Globus pallidus (tissue), 1 donor: ENCODE data around the gene SEMA6A.
A peak's percentile ranks its signal among the peaks of the same experiment; 100 is the strongest.
"Not testable (repeated sequence)": the region's sequence is repeated elsewhere in the genome, so short reads cannot be mapped to it uniquely, and the experiment has no call there.

ENCODE experiments used
- DNase-seq: peaks from one replicate; pipeline ENCODE4 v3.0.0-alpha.2; 2015; ENCODE audit warnings: low spot score

The SEMA6A gene

DNA sequence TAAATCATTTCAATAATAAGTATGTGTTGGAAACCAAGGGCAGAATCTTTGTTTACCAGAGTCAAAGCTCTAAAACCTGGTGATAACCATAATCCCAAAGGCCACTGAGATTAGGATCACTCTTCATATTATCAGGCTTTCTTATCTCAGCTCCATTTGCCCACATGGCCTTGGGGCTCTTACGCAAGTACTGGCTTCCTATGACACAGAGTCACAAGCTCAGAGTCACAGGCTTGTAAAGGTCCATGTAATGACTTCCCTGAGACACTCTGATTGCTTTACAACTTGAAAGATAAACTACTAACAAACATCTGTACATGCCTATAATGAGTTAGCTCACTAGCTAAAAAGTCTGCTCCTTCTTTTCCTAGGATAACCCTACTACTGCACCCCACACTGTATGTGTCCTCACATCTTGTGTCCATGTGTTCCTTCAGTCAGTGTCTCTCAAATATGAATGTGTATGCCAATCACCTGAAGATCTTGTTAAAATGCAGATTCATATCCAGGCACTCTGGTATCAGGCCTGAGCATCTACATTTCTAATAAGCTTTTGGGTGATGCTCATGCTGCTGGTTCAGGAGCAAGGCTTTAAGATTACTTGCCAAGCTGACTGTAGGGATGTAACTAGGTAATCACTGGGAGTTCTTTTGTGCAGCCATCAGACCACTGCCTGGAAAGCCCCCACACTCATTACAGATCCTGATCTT lies 28.4 kb downstream of the SEMA6A start:
- DNase-seq, result no peak

DNA sequence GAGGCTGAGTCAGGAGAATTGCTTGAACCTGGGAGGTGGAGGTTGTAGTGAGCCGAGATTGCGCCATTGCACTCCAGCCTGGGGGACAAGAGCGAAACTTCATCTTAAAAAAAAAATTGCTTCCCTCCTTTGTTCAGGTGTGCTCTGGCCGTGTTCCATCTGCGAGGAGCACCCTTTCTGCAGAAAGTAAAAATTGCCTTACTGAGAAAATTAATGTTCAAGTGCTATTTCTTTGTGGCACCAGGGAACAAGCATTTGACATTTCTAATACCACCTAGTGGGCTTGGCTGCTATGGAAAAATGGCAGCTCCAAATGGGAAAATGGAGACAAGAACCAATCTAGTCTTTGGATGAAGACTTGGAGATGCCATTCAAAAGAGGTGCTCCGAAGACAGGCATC lies 29.2 kb downstream of the SEMA6A start:
- DNase-seq, result not testable (repeated sequence)

DNA sequence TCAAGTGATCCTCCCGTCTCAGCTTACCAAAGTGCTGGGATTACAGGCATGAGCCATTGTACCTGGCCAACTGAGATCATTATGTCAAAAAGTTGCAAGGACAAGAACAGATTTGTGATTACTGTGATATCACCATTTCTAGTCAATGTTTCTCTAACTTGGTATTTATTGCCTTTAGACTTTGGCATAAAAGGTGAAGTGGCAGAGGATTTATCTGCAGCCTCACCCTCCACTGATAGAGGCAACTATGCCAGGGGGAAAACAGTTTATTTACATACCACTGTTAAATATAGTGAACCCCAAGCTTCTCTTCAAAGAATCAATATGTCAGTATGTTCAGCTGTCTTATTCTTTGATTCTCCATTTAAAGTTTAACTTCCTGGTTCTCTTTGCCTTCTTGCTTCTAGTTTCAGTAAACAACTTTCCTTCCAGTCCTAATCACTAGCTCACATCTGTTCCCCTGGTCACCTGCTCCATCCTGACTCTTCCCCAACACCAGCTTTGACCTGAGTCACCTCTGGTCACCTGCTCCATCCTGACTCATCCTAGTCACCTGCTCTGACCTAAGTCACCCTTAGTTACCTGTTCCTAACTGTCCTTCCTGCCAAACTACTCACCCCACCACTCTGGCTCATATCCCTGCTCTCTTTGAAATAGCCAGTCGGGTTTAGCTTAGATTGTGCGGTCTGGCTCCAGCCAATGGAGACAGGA lies 29.9 kb downstream of the SEMA6A start:
- no peak for DNase-seq

DNA sequence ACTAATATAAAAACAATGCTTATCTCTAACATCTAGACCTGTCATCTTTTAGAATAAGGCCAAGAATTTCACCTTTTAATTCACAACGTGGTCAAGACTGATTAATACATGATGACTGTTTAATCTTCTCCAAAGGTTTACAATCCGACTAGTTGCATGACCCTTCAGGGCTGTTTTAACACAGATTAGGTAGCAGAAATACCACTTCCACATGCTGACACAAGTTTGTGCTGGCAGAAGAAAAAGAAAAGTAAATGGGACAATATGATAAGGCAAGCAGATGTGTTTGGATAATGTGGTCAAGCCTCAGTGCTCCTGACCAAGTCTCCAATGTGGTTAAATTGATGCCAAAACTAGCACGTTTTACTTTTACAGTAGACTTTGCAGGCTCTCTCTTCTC lies 31.1 kb downstream of the SEMA6A start:
- DNase-seq, result no peak

DNA sequence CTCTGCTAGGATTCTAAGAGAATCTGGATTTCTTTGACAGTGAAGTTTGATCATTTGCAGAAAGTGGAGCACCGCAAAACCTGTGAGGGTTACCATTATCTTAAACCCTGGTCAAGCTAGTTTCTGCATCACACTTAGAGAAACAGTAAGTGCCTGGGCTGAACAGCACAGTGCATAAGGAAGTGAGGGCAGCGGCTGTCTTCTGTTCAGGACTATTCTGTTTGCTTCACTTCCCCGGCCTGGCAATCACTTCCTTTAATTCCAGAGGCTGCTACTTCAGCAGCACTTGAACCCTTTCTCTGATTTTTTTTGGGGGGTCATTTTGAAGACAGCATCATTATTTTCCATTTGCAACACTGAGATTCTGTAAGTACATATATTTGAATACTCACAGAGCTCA lies 32.0 kb downstream of the SEMA6A start:
- DNase-seq, result no peak

DNA sequence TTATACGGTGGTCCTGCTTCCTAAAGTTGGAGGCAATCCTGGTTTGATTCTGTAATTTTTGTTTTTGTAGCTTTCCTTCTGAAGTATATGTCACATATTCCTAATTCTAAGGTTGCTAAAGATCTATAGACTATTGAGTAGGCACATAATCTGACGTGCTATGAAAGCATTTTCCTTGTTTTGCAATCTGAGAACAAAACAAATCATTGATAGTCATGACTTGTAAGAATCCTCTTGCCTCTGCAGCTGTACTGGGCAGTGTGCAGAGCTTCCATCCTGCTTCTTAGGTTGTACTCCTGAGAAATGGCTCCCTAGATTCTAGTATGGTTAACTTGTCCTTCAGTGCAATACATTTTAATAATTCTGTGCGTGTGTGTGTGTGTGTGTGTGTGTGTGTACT lies 35.4 kb downstream of the SEMA6A start:
- peak; percentile 68 for DNase-seq

DNA sequence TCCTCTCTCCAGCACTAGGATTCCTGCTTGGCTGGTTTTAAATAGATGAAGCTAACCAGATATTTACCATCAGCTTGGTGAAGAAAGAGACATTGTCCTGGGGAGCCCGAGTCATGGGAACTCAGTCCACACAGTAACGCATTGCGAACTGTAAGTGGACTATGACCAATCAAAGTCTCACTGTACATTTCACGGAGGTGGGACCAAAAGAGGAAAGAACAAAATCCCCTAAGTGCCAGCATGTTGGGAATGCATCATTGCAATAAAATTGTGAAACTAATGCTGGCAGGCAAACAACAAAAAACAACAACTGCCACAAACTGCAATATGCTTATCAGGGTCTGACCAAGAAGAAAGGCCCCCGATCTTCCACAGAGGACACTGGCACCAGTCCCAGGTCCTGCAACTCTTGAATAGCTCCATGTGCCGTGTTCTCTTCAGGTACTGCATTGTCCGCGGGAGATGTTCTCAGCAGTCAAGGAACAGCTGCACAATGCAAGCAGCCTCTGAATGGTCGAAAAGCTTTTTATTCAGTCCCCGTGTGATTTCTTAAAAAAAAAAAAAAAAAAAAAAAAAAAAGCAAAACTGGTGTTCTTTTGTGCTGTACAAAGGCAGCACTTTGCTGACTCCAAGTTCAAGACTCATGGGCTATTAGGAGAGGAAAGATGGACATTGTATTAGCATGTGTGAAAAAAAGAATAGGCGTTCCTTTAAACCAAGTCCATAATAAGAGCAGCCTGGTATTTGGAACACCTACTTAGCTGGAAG lies 38.1 kb downstream of the SEMA6A start:
- peak; percentile 85 for DNase-seq

DNA sequence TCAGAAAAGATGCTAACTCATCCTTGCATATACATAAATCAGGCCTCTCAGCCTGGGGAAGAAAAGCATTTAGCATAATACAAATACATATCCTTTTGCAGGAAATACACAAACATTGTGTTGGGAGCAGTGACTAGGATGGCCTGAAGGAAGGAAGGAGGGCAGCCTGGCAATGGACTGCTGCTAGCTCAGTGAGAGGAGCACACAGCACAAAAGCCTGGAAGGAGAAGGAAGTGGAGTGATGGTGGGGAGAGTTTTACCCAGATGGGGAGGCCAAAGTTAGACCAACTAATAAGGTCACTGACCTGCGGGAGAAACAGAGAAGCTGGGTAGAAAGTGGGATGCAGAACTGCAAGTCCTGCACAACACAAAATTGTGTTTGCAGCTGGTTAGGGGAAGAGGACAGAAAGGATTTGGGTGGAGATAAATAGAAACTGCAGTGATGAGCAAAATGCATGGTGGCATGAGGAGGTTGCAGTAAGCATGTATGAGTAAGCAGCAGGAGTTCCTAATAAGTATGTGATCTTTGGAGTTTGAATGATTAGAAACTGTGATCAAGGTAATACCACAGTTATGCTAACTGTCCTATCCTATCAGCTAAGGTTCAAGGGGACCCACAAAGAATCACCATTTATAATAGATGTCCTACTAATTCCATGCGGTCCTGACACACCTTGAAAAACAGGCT lies 39.5 kb downstream of the SEMA6A start:
- DNase-seq, result no peak

DNA sequence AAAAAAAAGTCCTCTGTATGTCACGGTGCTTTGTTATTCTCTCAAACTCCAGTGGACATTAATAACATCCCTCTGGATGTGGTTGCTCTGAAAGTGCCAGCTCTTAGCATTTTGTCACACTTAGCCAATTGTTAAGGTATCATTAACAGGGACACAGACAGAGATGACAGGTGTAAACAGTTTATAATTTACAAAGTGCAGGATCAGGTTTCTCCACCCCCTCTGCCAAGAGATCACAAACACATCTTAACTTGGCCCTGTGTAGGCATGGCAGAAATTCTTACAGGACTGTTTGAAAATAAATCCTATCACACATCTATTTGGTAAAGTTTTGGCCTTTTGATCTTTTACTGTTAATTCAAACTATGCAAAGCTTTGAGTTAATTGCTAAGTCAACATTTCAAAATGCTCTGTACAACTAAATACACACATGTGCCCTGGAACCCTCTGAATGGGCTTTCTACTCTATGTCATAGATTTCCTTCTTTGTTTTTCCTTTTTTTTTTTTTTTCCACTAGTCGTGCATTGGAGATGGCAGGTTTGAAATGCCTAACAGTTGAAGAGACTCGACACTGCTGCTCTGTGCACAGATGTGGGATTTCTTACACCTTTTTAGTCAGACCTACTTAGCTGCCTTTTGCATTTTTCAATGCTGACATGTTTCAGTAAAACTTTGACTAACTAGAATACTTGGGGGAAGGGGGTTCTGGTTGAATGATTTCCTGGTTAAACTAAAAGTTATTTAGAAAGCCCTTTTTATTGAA lies 41.7 kb downstream of the SEMA6A start:
- no peak for DNase-seq

DNA sequence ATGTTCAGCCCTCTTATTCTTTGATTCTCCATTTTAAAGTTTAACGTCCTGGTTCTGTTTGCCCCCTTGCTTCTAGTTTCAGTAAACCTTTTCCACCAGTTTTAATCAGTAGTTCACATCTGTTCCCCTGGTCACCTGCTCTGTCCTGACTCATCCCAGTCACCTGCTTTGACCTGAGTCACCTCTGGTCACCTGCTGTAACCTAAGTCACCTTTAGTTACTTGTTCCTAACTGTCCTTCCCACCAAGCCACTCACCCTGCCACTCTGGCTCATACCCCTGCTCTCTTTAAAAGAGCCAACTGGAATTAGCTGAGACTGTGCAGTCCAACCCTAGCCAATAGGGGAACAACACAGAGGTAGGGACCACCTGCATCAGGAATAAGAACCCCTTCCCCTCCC lies 43.0 kb downstream of the SEMA6A start:
- DNase-seq, result no peak

DNA sequence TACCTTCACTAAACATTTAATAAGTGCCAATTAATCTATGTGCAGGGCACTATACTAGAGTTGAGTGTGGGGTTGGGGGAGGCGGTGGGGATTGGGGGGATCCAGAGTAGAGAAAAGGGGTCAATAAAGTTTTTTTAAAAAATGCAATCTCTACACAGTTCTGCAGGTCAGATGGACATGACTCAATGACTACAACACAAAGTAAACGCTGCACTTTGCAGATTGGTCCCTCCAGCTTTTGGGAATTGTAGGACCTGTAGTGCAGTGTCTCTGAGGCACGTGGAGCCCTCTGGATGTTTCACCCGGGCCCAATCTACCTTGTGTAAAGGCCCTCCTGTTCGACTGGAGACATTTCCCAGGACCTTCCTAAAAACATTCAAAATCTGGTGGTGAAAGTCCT lies 43.5 kb downstream of the SEMA6A start:
- no peak for DNase-seq

DNA sequence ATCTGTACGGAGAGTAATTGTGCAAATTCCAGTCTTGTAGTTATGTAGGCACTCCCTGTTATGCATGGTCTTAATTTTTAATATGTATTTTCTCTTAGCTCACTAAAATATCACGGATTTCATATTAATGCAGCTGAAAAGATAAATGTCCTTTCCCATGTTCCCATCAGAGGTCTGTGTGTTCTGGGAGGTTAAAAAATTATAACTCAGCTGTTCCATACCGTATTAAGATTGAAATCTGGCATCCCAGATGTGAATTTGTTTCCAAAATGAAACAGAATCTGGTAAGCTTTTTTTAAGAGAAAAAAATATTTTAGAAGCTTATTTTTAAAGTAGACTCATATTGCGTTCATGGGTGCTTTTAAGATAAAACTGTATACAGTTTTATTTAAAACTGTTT lies 44.3 kb downstream of the SEMA6A start:
- no peak for DNase-seq

DNA sequence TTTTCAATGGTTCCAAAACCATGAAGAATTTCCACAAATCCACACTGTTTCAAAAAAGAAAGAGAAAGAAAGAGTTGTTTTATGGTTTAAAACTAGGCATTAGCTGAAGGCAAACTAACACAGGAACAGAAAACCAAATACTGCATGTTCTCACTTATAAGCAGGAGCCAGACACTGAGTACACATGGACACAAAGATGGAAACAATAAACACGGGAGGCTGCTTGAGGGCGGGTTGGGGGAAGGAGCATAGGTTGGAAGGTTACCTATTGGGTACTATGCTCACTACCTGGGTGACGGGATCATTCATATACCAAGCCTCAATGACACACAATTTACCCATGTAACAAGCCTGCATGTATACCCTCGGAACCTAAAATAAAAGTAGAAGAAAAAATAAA lies 45.0 kb downstream of the SEMA6A start:
- no peak for DNase-seq

DNA sequence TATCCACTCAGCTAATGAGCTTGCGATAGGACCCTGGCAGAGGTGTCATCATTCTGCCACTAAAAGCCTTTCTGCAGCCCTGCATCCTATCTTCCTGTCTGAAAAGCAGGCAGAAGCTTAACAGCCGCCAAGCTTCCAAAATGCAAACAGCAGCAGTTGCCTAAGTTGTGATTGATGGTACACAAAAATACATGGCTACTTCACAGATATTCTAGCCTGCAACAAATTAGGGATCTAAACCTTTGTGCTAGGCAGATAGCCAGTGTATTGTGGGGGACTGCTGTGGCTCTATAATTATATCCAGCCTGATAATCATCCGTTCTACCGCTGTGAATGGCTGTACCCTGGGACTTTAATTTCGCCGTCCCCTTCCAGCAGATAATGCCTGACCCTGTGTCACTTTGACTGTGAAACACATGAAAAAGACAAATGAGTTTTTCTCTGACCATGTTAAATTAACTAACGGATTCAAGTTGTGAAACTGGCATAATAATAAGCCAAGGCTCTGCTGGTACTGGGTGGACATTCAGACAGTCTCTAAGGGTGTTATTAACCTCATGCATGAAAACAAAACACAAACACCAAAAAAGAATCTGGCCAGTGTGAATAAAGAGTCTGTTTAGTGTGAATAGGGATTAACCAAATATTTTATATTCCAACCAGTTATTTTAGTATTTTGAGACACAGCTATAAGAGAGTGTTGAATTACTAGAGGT lies 45.9 kb downstream of the SEMA6A start:
- no peak for DNase-seq

DNA sequence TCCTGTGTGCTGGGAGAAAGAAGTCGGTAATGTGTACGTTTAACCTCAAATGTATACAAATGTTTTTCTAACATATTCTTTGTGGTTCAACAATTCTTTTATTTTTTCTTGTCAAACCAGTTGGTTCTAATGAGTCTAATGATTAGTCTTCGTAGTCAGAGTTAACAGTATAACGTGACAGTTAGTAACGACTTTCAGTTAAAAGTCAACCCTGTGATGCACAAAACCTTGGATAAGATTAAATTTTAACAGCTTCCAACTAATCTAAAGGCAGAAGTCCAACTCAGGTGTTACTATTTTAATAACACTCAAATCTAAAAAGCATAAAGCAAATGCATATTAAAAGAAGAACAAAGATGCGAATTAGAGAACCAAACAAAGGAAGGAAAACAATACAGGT lies 47.0 kb downstream of the SEMA6A start:
- no peak for DNase-seq

DNA sequence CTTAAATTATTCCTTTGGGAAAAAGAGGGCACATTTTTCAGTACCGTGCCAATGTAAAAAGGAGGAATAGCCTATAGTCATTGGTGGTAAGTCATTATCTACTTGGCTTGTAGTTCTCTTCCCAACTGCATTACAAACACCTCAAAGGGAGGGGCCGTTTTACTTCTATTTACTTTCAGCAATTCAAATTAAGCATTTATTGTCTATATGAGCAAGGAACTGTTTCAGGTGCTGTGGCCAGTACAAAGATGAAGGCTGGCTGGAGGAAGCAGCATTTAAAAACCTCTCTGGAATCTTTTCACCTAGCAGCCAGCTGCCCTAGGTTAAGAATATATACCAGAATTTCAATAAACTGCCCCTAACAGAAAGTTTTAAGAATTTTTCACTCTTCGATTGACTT lies 48.9 kb downstream of the SEMA6A start:
- no peak for DNase-seq

DNA sequence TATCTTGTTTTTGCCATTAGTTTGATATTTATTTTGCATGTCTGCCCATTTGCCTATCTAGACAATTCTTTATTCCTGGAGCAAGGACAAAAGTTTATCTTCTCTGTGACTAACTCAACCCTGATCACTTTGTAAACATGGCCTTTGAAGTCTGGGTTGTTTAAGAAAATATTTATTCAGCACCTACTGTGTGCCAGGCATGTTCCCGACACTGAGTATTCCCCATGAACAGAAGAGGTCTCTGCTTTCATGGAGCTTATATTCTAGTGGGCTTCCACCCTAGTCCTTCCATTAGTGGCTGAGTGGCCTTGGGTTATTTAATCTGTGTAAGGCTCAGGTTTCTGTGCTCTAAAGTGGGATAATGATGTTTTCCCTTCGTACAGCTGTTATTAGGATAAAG lies 49.7 kb downstream of the SEMA6A start:
- DNase-seq, result no peak

DNA sequence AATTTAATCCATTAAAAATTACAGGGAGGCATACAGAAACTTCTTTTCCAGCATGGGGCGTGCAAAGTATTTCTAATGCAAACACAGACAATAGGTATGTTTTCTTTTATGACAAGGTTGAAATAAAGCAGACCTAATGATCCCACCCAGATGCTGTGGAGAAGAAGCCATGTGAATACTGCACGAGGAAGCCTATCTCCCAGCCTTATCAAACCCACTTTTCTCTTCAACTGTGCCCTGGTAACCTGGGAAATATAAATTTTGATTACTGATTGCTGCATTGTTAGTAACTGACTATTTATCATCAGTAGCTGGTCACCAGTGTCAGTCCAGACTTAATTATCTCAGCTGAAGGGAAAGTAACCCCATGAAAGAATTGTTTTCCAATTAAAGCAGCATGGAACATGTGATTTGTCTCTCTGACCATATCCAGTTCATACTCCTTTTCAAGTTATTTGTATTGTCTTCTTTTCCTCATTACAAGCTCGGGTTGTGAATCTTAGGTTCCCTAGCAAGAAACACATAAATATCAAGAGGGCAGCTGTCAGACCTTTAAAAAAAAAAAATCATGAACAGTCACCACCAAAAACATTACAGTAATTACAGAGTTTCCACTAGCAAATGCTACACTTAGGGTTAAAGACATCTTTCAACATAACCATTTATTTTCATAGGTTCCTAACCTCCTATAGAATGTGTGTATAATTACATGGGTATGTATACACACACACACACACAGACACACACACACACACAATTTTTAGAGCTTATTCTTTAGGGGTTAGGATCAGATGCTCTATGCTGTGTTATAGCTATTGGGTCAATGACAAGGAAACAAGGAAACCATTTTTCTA lies 50.3 kb downstream of the SEMA6A start:
- DNase-seq, result no peak

DNA sequence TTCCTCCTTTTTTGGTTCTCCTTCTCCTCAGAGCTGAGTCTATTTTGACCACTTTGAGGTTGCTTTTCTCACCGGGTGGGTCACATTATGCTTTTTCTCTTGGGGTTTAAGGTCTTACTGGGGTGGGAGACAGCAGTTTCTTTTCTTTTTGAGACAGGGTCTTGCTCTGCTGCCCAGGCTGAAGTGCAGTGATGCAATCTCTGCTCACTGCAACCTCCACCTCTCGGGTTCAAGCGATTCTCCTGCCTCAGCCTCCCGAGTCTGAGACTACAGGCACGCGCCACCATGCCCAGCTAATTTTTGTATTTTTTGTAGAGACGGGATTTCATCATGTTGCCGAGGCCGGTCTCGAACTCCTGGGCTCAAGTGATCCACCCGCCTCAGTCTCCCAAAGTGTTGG lies 51.4 kb downstream of the SEMA6A start:
- not testable (repeated sequence) for DNase-seq
